Measurements from ENCODE around the gene MDFIC2.
A peak's percentile ranks its signal among the peaks of the same experiment; 100 is the strongest.
"Not testable (repeated sequence)": the region's sequence is repeated elsewhere in the genome, so short reads cannot be mapped to it uniquely, and the experiment has no call there.

Gene MDFIC2

DNA sequence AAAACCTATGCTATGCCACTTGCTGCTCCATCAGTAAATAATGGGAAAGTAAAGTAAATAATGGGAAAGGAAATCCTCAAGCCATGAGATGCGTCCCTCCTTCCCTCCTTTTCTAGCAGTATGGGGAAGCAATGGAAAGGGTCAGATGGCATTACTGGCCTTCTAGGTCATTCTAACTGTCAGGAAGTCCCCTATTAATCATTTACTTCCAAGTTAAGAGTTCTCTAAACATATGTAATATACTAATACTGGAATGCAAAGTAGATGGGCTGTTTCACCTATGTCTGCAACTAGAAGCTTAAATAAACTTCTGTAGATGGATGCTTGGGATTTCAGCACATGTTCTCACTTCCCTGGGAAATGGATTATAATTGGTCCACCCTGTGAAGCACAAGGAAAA is 55.9 kb downstream of the MDFIC2 start:
- no peak for DNase-seq (ENCODE audit: low spot score)

DNA sequence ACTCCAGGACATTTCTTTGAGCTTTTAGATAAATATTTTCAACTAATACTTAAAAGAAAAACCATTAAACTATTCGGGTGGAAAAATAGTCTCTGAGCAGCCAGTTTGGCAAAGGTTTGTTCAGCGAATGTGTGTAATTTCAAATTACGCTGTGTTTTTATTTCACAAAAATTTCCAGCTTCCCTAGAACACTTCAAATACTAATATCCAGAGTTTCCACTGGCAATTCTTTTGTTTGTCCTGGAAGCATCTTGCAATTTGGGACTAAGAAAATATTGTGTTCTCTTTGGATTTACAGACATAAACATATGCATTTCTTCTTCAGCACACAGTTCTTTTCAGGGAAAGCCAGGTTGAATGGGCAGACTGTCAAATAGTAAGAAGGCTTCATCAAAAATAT is 61.9 kb downstream of the MDFIC2 start:
- no peak for DNase-seq (ENCODE audit: low spot score)

DNA sequence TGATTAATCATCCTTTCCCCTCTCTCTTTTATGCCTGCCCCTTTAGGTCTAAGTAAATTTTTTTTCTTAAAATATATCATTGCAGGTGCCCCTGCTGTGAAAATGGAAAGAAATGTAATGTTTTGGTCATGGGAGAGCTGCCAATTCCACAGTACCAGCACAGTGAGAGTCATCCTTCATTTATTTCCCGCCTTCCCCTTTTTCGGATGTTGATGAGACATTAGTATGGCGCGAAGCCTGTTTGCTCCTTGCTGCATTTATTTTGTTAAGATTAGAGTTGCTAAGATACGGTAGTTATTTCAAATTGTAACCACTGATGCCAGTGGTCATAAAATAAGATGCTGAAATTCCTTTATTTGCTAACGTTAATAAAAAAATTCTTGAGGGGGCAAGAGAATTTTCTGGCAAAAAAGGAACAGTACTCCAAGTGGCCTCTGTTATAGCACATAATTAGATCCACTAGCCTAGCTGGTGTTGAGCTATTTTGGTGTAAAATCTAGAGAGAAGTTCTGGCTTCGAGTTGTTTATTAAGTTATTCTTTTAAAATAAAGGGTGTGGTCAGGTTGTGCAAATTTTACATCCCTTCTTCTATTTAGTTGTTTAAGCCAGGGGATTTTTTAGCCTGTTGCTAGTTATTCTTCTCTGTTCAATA is 62.8 kb downstream of the MDFIC2 start:
- no peak for DNase-seq (ENCODE audit: low spot score)

DNA sequence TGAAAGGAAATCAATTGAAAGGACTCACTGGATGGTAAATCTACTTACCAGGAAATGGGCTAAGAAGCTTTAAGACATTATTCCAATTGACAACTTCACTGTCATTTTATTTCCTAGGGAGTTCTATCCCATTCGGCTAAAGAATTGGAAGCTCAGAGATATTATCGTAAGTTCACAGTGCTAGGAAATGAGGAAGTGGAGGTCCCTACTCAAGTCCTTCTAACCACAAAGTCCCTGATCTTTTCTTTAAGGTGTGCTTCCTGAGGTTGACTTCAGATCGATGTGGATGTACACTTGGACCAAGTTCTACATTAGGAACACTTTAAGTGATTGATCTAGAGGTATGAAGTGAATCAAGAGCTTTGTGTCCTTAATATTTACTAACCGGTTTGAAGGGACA is 63.6 kb downstream of the MDFIC2 start:
- DNase-seq (ENCODE audit: low spot score): no peak

DNA sequence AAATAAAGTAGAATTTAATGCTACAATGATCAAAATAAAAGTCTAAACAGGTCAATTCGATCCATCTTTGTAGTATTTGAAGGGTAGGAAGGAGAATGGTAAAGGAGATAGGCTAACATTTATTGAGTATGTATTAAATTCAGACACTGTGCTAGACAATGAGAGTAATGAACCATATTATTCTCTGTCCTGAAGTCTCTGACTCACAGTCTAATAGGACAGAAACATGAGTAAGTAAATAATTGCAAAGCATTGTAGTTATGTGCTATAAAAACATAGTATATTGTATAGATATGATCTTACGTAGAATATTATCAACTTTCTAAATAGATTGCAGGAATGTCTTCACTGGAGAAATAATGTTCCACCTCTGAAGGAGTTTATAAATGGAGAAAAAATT is 64.5 kb downstream of the MDFIC2 start:
- DNase-seq (ENCODE audit: low spot score): no peak

DNA sequence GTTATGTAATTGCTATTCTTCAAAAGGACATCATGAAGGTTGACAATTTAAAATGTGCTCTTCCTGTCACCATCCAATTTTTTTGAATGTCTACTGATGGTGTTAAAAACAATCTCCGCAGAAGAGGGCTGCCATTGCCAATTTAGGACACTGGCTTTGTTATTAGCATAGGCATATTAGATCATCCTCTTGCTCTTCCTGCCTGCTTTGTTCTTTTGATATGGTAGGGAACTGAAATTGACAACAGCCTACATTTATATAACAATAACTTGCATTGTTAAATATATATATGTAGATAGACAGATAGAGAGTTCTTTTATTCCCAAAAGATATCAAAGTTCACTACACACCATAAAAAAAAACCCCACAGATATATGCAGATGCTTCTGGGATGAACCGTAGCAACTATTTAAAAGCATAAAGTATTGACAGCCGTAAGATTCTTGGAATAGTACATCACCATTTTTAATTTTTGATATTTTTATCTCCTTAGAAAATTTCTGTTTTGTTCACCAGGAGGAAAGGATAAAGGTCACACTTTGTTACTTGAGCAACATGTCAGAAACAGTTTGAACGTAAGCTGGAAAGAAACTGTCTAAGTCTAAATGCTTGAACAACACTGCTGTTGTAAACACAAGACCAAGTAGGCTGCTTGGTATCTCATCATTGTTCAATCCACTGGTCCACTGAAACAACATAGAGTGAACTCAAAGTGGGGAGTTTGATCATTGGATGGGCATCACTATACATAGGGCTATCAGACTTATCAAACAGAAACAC is 66.5 kb downstream of the MDFIC2 start:
- peak; percentile 72 for DNase-seq (ENCODE audit: low spot score)

DNA sequence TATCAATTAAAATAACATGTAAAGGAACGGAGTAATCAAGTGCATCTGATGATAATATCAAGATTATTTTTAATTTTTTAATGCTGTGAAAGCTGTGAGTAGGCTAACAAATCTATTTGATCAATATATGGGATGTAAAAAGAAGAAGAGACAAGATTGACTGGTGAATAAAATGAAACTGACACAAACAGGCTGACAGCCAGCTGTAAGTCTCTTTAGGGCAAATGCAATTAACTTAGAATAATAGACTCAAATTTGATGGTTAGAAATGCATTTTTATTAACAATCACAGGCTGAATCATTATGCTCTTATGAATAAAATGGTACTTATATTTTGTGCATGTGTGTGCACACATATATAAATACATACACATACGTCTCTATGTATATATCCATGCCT is 68.0 kb downstream of the MDFIC2 start:
- DNase-seq (ENCODE audit: low spot score): no peak

DNA sequence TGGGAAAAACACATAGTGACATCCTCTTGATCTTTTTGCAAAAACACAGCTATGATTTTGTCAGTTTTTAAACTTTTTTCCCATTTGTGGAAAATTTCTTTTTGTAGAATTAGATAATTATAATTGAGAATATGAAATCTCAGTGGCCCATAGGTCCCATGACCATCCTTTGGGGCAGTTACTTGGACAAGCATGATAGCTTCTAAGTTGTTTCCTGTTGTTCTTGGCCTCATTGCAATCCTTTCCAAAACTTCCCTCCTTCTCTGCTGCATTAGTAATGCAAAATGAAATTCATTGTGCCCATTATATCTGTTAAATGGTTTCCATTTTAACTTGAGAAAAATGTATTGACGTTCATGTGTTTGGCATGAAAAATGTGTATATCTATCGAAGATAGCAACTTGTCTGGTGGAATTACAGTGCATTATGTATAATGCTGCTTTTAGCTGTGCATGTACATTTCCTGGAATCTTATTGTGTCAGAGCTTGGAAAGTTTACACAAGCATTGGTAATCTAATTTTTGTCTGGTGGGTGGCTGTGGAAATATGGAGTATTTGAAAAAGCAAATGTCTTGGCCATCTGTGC is 70.0 kb downstream of the MDFIC2 start:
- DNase-seq (ENCODE audit: low spot score): no peak

DNA sequence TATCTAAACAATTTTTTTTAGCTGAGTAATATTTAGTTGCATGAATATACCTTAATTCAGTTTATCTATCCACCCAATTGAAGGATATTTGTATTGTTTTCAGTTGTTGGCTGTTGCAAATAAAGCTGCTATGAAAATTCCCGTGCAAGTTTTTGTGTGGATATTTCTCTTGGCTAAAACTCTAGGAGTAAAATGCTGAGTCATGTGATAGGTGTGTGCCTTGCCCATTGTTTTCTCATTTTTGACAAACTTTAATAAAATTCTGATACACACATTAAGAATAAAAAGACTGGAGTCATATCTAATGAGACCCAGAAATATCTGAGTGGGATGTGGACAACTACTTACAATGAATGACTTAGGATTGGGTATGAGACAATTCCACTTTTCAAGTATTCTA is 78.6 kb downstream of the MDFIC2 start:
- no peak for DNase-seq (ENCODE audit: low spot score)

DNA sequence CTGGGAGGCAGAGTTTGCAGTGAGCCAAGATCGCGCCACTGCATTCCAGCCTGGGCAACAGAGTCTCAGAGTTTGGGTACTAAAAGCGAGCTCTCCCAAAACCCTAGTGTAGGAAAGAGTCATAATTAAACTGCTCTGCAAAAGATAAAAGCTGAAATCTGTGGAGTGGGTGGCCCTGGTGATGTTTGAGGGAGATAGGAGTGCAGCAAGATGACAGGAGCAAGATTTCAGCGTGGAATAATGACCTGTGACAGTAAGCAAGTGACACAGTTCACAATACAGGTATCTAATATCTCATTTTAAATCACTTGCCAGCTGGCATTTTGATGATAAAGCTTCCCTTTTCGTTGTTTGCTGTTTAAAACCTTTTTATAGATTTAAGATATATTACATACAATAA is 79.3 kb downstream of the MDFIC2 start:
- DNase-seq (ENCODE audit: low spot score): no peak

DNA sequence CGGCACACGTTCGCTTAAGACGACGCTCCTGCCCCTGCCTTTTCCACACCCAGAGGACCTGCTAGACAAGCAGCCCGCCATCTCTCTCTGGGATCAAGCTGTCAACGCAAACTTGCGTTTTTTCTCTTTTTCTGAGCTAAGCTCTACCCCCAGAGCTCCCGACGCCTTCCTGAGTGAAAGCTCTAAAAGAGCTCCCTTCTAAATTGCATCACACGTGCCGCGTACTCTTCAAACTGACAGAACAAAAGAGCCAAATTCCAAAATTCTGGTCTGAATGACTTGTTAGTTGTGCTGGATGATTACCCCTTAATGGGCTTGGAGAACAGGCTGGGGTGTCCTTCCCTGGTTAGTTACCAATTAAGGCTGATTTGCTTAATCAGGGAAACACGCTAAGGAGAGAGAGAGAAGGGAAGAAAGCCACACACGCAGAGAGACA is 81.2 kb downstream of the MDFIC2 start:
- DNase-seq (ENCODE audit: low spot score): no peak

DNA sequence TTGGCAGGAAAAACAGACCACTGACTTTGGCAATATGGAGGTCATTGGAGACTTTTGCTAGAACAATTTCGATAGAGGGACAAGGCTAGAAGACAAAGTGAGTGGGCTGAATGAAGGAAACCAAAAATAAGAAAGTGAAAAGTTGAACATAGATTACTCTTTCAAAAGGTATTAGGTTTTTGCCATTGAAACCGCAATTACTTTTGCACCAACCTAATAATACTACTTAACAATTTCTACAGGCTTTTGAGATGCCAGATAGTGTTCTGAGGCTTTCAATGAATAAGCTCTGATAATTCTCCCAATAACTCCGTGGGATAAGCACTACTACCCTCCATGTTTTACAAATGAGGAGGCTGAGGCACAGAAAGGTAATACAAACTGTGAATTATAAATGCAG is 85.0 kb downstream of the MDFIC2 start:
- no peak for DNase-seq (ENCODE audit: low spot score)

DNA sequence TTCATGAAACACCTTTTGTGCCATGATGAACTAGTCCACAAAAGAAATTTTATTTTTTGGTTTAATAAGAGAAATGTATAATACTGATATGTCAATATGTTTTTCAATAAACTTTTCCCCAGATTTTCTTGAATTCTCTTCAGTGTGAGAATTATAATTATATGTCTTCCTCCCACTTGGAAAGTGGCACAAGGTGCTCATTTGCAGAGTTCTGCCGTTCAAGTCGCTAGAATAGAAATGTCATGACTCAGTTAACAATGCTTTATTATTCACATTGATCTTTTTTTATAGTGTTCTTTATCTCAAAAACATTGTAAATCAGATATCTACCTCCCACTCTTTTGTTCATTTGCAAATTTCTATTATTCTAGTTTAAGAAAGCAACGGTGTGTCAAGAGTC is 87.3 kb downstream of the MDFIC2 start:
- no peak for DNase-seq (ENCODE audit: low spot score)

DNA sequence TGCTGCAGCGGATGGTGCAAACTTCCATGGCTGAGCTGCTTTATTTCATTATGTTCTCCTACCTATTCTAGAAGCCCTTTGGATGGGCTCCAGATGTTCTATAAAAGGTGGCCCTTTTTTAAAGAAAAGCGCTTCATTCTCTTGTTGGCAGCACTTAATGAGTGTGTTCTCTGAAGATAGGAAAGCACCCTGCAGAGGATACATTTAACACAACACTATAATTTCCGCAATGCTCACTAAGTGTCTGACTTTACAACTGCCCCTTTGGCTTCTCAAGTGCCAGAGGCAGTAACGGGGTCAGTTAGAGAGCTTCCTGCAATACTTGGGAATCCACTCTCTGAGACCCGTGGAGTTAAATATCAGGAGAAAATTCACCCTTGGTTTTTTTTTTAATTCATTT is 88.1 kb downstream of the MDFIC2 start:
- DNase-seq (ENCODE audit: low spot score): no peak

DNA sequence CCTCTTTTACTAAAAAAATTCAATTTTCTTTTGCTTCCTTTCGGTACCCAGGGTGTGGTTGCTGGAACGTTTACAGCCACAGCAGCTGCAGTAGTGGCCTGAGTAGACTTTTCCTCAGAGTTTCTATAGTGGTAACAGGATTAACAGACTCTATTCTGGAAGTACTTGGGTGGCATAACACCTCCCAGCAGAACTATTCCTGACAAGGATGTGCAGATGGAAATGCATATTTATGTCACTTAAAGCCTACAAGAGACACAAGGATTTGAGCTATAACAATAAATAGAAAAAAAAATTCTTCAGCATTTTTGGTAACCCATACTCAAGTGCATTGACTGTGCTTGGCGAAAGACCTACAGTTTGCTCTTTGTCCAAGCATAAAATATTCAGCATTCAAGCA is 94.0 kb downstream of the MDFIC2 start:
- no peak for DNase-seq (ENCODE audit: low spot score)

DNA sequence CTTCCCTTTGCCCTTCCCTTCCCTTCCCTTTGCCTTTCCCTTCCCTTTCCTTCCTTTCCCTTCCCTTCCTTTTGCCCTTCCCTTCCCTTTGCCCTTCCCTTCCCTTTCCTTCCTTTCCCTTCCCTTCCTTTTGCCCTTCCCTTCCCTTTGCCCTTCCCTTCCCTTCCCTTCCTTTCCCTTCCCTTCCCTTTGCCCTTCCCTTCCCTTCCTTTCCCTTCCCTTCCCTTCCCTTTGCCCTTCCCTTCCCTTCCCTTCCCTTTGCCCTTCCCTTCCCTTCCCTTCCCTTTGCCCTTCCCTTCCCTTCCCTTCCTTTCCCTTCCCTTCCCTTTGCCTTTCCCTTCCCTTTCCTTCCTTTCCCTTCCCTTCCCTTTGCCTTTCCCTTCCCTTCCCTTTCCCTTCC is 101.2 kb downstream of the MDFIC2 start:
- not testable (repeated sequence) for DNase-seq (ENCODE audit: low spot score)

DNA sequence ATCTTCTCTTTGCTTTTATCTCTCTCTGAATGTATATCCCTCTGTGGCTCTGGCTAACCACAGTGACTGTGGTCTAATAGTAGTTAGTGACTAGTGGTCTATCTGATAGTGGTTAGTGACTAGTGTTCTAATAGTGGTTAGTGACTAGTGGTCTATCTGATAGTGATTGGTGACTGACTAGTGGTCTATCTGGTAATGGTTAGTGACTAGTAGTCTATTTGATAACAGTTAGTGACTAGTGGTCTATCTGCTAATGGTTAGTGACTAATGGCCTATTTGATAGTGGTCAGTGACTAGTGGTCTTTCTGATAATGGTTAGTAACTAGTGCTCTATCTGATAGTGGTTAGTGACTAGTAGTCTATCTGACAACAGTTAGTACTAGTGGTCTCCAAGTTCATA is 110.5 kb downstream of the MDFIC2 start:
- DNase-seq (ENCODE audit: low spot score): no peak

DNA sequence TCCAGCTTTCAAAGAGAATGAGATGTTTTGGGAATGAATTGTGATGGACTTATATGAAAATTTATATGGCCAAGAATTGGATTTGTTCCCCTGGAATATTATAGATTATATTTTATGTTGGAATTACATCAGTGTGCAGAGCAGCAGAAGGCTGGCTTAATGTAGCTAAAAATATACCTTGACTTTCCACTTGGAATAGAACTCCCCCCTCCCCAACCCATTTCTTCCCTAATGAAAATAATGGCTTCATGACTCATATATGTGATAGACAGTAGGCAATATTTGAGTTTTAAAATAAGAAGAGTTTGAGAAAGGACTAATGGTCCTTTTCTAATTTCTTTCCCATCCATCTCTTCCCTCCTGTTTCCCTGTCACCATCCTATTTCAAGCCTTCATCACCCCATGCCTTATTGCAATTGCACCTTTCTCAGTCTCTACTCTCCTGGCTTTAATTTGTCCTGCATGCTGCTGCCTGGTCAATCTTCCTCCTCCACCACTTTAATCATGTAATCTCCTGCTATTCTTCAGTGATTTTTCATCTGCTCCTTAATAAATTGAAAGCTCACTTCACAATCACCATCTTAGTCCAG is 122.5 kb downstream of the MDFIC2 start:
- DNase-seq (ENCODE audit: low spot score): no peak

DNA sequence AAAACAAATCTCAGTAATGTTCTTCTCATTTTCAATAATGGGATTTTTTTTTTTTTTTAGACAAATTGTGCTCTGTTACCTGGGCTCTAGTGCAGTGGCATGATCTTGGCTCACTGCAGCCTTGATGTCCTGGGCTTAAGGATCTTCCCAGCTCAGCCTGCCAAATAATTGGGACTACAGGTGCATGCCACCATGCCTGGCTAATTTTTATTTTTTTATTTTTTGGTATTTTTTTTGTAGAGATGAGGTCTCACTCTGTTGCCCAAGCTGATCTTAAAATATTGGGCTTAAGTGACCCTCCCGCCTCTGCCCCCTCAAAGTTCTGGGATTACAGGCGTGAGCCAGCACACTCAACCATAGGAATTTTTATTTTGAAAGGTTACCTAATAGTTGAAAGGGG is 126.2 kb downstream of the MDFIC2 start:
- no peak for DNase-seq (ENCODE audit: low spot score)

DNA sequence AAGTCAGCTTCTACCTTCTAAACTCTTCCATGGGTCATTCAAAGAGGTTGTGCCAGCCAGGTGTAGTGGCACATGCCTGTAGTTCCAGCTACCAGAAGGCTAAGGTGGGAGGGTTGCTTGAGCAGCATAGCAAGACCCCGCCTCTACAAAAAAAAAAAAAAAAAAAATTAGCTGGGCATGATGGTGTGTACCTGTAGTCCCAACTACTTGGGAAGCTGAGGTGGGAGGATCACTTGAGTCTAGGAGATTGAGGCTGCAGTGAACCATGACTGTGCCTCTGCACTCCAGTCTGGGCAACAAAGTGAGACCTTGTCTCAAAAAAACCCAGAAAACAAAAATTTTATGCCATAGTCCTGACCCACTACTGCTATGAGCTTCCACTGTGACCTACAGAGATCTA is 126.8 kb downstream of the MDFIC2 start:
- DNase-seq (ENCODE audit: low spot score): no peak

DNA sequence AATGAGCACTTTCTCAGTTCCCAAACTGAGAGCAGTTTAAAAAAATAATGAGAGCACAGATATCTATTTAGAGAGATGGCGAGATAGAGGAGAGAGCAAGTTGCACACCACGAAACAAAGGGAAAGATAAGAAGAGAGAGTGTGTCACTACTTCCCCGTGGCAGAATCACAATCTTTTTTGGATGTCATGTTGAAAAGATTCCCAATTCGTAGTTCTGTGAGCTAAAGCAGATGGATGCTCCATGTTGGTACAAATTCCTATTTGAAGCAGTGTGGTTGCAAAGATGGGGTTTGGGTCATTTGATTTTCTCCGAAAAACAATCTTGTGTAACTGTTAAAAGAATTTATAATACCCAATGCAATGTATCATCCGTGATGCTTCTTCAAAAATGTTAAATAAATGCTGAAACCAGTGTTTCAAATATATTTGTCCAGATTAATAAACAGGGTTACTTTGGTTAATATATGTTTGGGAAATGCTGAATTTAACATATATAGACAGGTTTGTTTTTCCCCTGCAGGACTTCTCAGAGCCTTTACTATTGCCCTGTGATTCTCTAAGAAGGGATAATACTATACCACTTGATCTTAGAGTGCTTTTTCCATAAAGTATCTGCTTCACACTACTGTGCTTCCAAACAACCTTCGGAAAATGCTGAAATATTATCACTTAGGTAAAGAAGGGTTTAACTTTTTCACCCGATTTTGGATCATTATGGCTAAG is 128.5 kb downstream of the MDFIC2 start:
- no peak for DNase-seq (ENCODE audit: low spot score)

DNA sequence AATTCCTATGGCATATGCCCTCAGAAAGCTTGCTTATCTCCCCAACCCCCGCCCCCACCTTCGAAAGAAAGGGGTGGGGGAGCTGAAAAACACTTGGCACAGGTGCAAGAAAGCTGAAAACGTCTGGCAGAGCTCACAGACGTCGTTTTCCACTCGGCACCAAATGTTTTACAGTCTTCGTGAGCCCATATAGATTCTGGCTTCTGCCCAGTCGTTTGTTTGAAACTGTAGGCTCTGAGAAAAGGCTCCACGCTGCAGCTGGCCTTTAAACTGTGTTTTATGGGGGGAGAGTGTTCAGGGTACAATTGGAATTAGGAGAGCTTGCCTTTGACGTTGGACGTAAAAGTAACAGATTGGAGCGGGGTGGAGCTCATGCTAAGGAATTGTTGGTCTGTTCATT is 130.3 kb downstream of the MDFIC2 start:
- DNase-seq (ENCODE audit: low spot score): no peak
